ENCODE results near the gene MPDZ.

Gene MPDZ

DNA sequence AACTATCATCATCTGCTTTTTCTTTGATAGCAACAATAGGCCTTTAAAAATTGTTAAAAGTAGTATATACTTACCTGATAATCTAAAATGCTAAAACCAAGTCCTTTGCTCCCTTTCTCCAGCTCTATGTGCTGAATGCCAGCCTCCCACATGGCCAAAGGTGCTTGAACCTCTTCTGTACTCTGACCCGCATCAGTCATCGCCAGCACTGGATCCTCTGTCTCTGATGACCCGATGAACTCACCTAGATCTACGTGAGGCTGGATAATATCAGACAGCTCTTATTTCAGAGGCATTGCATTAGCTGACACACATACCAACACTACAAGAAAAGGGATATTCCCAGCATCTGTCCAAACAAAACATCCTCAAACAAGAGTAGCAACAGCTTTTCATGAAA lies 89.5 kb downstream of the MPDZ start:
- H3K4me3 ChIP-seq, result no peak overlapping the region
- no peak for TF ChIP-seq CTCF (IDR thresholded peaks at IDR 0.05)
- no peak overlapping the region for H3K27ac ChIP-seq
- no peak for DNase-seq (ENCODE audit: low spot score)

- no peak for TF ChIP-seq CTCF (IDR thresholded peaks at IDR 0.05)
- no peak overlapping the region for H3K27ac ChIP-seq
- H3K4me3 ChIP-seq, result no peak overlapping the region
- no peak for DNase-seq (ENCODE audit: low spot score)
Observed at GRCh38 chr9:13189362-13189761, 90.1 kb downstream of the MPDZ start.

DNA sequence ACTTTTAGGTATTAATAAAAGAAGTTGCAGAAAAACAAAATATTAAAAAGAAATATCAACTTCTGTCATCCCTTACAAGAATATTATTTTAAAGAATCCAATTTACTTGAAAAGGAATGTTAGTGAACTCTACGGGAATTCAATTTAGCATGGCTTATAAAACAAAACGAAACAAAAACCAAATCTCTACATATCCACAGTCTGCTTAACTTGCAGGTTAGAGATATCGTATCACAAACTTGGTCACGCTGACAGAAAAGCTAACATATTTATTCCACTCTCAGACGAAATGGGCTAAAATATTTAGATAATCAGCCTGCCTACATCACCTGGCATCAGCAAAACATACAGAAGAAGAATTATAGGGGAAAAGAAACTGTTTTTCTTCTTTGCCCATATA lies 92.7 kb downstream of the MPDZ start:
- DNase-seq (ENCODE audit: low spot score), result no peak
- no peak for TF ChIP-seq CTCF (IDR thresholded peaks at IDR 0.05)
- H3K27ac ChIP-seq, result no peak overlapping the region
- H3K4me3 ChIP-seq, result no peak overlapping the region

GRCh38 chr9:13186091-13186490 lies 93.4 kb downstream of the MPDZ start:
- TF ChIP-seq CTCF (IDR thresholded peaks at IDR 0.05), result no peak
- DNase-seq (ENCODE audit: low spot score), result no peak
- Histone ChIP-seq H3K4me3 (no peak overlapping the region), H3K27ac (no peak overlapping the region)

DNA sequence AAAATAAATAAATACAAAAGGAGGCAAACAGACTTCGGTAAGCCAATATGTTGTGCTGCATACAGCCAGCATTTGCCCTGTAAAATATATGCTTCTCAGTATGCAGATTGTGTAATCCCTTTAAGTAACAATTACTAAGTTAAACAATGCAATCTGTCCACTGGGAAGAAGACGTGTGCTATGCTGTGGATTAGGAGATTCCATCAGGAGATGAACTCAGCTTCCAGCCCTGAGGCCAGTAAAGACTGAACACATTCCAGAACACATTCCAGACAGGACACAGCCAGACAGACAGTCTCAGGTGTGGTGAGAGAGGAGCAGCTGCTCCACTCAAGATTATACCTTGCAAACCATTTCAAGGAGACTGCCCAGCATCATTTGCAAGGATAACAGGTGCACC lies 97.8 kb downstream of the MPDZ start:
- no peak overlapping the region for H3K4me3 ChIP-seq
- DNase-seq (ENCODE audit: low spot score), result no peak
- H3K27ac ChIP-seq, result no peak overlapping the region
- TF ChIP-seq CTCF (IDR thresholded peaks at IDR 0.05), result no peak

- no peak overlapping the region for H3K27ac ChIP-seq
- TF ChIP-seq CTCF (IDR thresholded peaks at IDR 0.05), result no peak
- no peak for DNase-seq (ENCODE audit: low spot score)
- no peak overlapping the region for H3K4me3 ChIP-seq
Observed at GRCh38 chr9:13179257-13179656, 100.2 kb downstream of the MPDZ start.

DNA sequence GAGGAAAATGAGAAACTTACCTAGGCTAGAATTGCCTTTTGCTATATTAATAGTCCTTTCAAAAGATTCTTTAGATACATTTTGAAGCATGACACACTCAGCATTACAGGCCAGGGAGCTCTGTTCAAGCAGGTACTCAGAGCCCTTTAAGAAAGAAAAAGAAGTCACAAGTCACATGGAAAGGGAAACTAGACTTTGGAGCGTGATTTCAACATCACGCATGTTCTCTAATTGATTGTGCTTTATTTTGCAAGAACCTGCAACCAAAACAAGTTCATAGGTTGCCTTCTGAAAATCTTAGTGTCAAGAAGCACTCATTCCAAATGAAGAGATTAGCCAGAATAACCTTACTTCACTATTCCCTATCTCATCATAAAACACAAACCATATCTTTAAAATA lies 103.8 kb downstream of the MPDZ start:
- DNase-seq (ENCODE audit: low spot score), result no peak
- Histone ChIP-seq H3K4me3 (no peak overlapping the region), H3K27ac (no peak overlapping the region)
- TF ChIP-seq CTCF (IDR thresholded peaks at IDR 0.05), result no peak

Data from coronary artery (tissue), 2 donors.